Muscle of leg (tissue), 11 donors: ENCODE results near the gene ABCG8. TPM values are rescaled to one million over a fixed set of nuclear protein-coding genes. Genes with fewer than 3 reads are reported as not detected.

ENCODE experiments used
- DNase-seq: peaks from one replicate; pipeline ENCODE4 v3.0.0; 2013
- H3K27ac ChIP-seq: one replicate; pipeline ENCODE4 v1.5.1; 2013; ENCODE audit warnings: mild to moderate bottlenecking, low read length, control low read depth
- H3K27me3 ChIP-seq: one replicate; pipeline ENCODE4 v1.6.1; 2013; ENCODE audit warnings: low read length; ENCODE audit not compliant: control insufficient read depth, insufficient read depth
- H3K36me3 ChIP-seq: one replicate; pipeline ENCODE4 v1.6.1; 2013; ENCODE audit warnings: low read length; ENCODE audit not compliant: control insufficient read depth, insufficient read depth
- H3K4me1 ChIP-seq: one replicate; pipeline ENCODE4 v1.6.1; 2013; ENCODE audit warnings: low read length; ENCODE audit not compliant: control insufficient read depth, insufficient read depth
- H3K4me3 ChIP-seq: one replicate; pipeline ENCODE4 v1.5.1; 2013; ENCODE audit warnings: low read length, control low read depth
- H3K9me3 ChIP-seq: replicated peaks from 2 replicates; pipeline ENCODE4 v1.6.1; 2013; ENCODE audit warnings: low read depth, low read length; ENCODE audit not compliant: control insufficient read depth
- WGBS: methylation state at CpG from one replicate; pipeline ENCODE4 v1.1.5; 2013; ENCODE audit warnings: missing lambda C conversion rate; ENCODE audit not compliant: insufficient coverage; 5-methylcytosine and 5-hydroxymethylcytosine counted together
- polyA plus RNA-seq, 8 donors: library from polyadenylated mRNA; unstranded; fragments of 120-200 nt; gene quantifications; one replicate each; pipeline versions ENCODE4 v1.2.1 to v1.2.3, GENCODE V29; 2013; ENCODE audit warnings: inconsistent platforms in 1 of 8, low replicate concordance in 1 of 8; ENCODE audit not compliant: insufficient read length in 8 of 8, insufficient read depth in 1 of 8
- total RNA-seq: library from RNA; stranded (reverse); fragments of 120-200 nt; gene quantifications from one replicate; pipeline ENCODE4 v1.2.4, GENCODE V29; 2013

Gene ABCG8
- total and polyA plus RNA-seq, 9 donors: 0.05 to 1.3 (median 0.13) TPM; not detected in 4

DNA sequence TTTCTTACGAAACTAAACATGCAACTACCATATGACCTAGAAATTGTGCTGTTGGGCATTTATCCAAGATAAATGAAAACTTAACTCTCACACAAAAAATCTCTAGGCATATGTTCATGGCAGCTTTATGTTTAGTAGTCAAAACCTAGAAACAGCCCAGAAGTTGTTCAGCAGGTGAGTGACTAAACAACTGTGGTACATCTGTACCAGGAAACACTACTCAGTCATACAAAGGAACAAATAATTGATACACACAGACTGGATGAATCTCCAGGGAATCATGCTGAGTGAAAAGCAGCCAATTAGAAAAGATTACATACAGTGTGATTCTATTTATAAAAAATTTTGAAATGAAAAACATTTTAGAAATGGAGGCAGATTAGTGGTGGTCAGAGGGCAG is 35.7 kb upstream of the ABCG8 start:
- no peak for DNase-seq
- Histone ChIP-seq H3K4me3 (no peak overlapping the region), H3K36me3 (peaks cover 2% of the 10 kb centered on the region), H3K4me1 (no peaks in the 10 kb centered on the region), H3K27me3 (no peaks in the 10 kb centered on the region), H3K27ac (no peak overlapping the region), H3K9me3 (no peaks in the 10 kb centered on the region)
- WGBS: no CpG with 5 or more reads among the region's 1 CpG

GRCh38 chr2:43806719-43807031 is 32.1 kb upstream of the ABCG8 start:
- no CpG with 5 or more reads among the region's 2 CpGs for WGBS
- peaks cover 5% of the 10 kb centered on the region for H3K36me3 ChIP-seq

DNA sequence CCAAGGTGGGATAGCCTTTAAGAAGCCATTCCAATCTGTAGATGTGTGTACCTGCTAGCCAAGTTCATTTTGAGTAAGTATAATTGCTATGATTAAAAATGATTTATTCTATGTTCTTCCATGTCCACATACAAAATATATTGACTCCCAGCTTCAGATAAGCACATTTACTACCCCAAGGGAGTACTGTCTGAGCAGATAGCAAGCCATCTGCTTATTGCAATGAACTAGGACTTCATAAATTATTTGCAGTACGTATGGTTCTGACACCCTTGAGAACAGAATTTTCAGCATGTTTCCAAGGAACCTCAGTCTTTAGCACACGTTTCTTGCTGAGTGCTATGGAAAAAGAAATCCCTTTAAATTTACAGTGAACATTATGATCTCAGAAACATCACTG is 28.3 kb upstream of the ABCG8 start:
- Histone ChIP-seq H3K27ac (no peak overlapping the region), H3K9me3 (no peaks in the 10 kb centered on the region), H3K36me3 (peaks cover 2% of the 10 kb centered on the region), H3K27me3 (no peaks in the 10 kb centered on the region), H3K4me3 (no peak overlapping the region), H3K4me1 (no peaks in the 10 kb centered on the region)
- DNase-seq: no peak
- no CpG with 5 or more reads among the region's 2 CpGs for WGBS

More at GRCh38 chr2:43806719-43807031, 32.1 kb upstream of the ABCG8 start:
- H3K27ac ChIP-seq: no peak overlapping the region
- no peaks in the 10 kb centered on the region for H3K9me3 ChIP-seq
- no peaks in the 10 kb centered on the region for H3K4me1 ChIP-seq
- DNase-seq: no peak
- H3K27me3 ChIP-seq: no peaks in the 10 kb centered on the region
- H3K4me3 ChIP-seq: no peak overlapping the region

GRCh38 chr2:43810888-43811287 is 27.9 kb upstream of the ABCG8 start:
- no CpG with 5 or more reads among the region's 1 CpG for WGBS
- Histone ChIP-seq H3K27ac (no peak overlapping the region), H3K4me1 (no peaks in the 10 kb centered on the region), H3K36me3 (peaks cover 2% of the 10 kb centered on the region), H3K9me3 (no peaks in the 10 kb centered on the region), H3K27me3 (no peaks in the 10 kb centered on the region), H3K4me3 (no peak overlapping the region)
- no peak for DNase-seq

GRCh38 chr2:43812006-43812405 is 26.8 kb upstream of the ABCG8 start:
- no peaks in the 10 kb centered on the region for H3K4me1 ChIP-seq
- H3K4me3 ChIP-seq: no peak overlapping the region
- no peak overlapping the region for H3K27ac ChIP-seq
- H3K9me3 ChIP-seq: no peaks in the 10 kb centered on the region
- no CpG with 5 or more reads among the region's 2 CpGs for WGBS
- peaks cover 2% of the 10 kb centered on the region for H3K36me3 ChIP-seq
- no peak for DNase-seq
- no peaks in the 10 kb centered on the region for H3K27me3 ChIP-seq

DNA sequence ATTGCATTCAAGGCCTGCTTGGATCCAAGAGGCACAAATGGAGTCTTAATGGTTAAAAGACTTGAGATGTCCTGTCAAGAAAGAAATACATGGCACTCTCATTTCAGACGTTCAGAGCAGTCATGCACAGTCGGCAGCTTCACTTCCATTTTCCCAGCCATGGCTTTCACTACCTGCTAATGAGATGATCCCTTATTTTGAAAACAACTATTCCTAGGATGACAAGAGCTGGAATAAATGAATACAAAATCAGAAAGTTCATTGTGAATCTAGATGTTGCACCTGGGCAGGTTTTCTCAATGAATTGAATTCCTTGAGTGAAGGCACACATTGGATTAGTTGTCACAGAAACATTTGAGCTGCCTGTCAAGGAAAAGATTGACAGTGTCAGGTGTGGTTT is 25.8 kb upstream of the ABCG8 start:
- DNase-seq: no peak
- Histone ChIP-seq H3K4me1 (no peaks in the 10 kb centered on the region), H3K36me3 (peaks cover 2% of the 10 kb centered on the region), H3K27ac (no peak overlapping the region), H3K4me3 (no peak overlapping the region), H3K27me3 (no peaks in the 10 kb centered on the region), H3K9me3 (no peaks in the 10 kb centered on the region)
- WGBS: no CpG with 5 or more reads among the region's 2 CpGs

DNA sequence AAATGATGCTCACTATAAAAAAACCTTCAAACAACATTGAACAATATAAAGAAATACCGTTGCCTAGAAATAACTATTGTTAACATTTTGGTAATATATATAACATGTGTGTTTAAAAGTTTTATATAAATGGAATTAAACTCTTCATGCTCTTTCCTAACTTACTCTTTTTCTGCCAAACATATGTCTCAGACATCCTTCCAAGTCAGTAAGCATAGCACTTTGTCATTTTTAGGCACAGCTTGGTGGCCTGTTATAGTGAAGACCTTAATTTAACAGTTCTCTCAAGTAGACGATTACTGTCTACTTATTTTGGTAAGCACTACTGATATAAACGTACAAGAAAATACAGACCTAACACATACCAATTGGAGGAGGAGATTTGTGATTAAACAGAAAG is 24.1 kb upstream of the ABCG8 start:
- H3K4me3 ChIP-seq: no peak overlapping the region
- no peaks in the 10 kb centered on the region for H3K9me3 ChIP-seq
- no peaks in the 10 kb centered on the region for H3K36me3 ChIP-seq
- DNase-seq: peak; percentile 23
- no peaks in the 10 kb centered on the region for H3K4me1 ChIP-seq
- WGBS: no CpG with 5 or more reads among the region's 3 CpGs
- no peaks in the 10 kb centered on the region for H3K27me3 ChIP-seq
- H3K27ac ChIP-seq: no peak overlapping the region

DNA sequence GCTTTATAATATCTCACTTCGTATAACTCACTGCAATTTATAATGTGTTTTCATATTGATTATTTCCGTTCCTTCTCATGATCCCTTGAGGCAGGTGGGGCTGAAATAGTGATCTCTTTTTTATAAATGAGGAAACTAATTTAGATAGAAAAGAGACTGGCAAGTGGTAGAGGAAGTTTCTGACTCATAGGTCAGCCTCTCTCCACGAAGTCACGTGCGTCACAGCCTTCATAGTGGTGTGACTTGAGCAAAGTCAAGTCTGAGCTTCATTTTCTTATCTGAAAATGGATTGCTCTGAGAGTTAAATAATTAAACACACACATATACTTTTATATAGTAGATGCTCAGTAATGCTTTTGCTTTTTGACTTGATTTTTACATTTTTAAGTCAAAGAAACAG is 20.0 kb upstream of the ABCG8 start:
- Histone ChIP-seq H3K36me3 (no peaks in the 10 kb centered on the region), H3K9me3 (no peaks in the 10 kb centered on the region), H3K4me3 (no peak overlapping the region), H3K4me1 (no peaks in the 10 kb centered on the region), H3K27ac (no peak overlapping the region), H3K27me3 (peaks cover 2% of the 10 kb centered on the region)
- peak; percentile 15 for DNase-seq
- WGBS: no CpG with 5 or more reads among the region's 5 CpGs

GRCh38 chr2:43819491-43820163 is 19.1 kb upstream of the ABCG8 start:
- Histone ChIP-seq H3K4me1 (no peaks in the 10 kb centered on the region), H3K36me3 (no peaks in the 10 kb centered on the region), H3K9me3 (no peaks in the 10 kb centered on the region), H3K4me3 (no peak overlapping the region), H3K27ac (no peak overlapping the region), H3K27me3 (peaks cover 2% of the 10 kb centered on the region)
- DNase-seq: no peak
- 100% methylated on average over 2 of the region's 7 CpGs for WGBS

- WGBS: 74% methylated on average over 5 of the region's 7 CpGs
- no peaks in the 10 kb centered on the region for H3K4me1 ChIP-seq
- H3K36me3 ChIP-seq: no peaks in the 10 kb centered on the region
- DNase-seq: no peak
- no peak overlapping the region for H3K4me3 ChIP-seq
- H3K27ac ChIP-seq: no peak overlapping the region
- H3K27me3 ChIP-seq: peaks cover 2% of the 10 kb centered on the region
- H3K9me3 ChIP-seq: no peaks in the 10 kb centered on the region
Measured at GRCh38 chr2:43822839-43823238, 15.9 kb upstream of the ABCG8 start.

- 92% methylated on average over 7 of the region's 11 CpGs for WGBS
- no peaks in the 10 kb centered on the region for H3K4me1 ChIP-seq
- H3K27ac ChIP-seq: no peak overlapping the region
- H3K9me3 ChIP-seq: no peaks in the 10 kb centered on the region
- H3K36me3 ChIP-seq: no peaks in the 10 kb centered on the region
- H3K4me3 ChIP-seq: no peak overlapping the region
- peaks cover 2% of the 10 kb centered on the region for H3K27me3 ChIP-seq
- no peak for DNase-seq
Measured at GRCh38 chr2:43823751-43824150, 15.0 kb upstream of the ABCG8 start.
